Smooth muscle cell (in vitro differentiated cells): ENCODE measurements around the gene BRINP2. TPM values are rescaled to one million over a fixed set of nuclear protein-coding genes. Genes with fewer than 3 reads are reported as not detected.

ENCODE experiments used
- DNase-seq: peaks from one replicate; lab custom pipeline; 2025; ENCODE audit not compliant: unreplicated experiment; lab: John Stamatoyannopoulos, UW
- H2AFZ ChIP-seq: fragments of 200-600 bp; sonication (generic); 2 replicates; pipeline ENCODE4 v1.6.0; 2016; ENCODE audit warnings: antibody characterized with exemption, low read depth, mild to moderate bottlenecking
- H3F3A ChIP-seq: fragments of 200-600 bp; sonication (generic); 2 replicates; pipeline ENCODE4 v1.6.0; 2017; ENCODE audit warnings: antibody characterized with exemption, low read depth
- H3K27ac ChIP-seq: fragments of 200-600 bp; sonication (generic); 2 replicates; pipeline ENCODE4 v1.5.1; 2016; ENCODE audit warnings: low read depth, mild to moderate bottlenecking
- H3K27me3 ChIP-seq: fragments of 200-600 bp; sonication (generic); 2 replicates; pipeline ENCODE4 v1.6.1; 2016; ENCODE audit warnings: low read depth, mild to moderate bottlenecking
- H3K36me3 ChIP-seq: fragments of 200-600 bp; sonication (generic); 2 replicates; pipeline ENCODE4 v1.5.1; 2016; ENCODE audit warnings: low read depth
- H3K4me1 ChIP-seq: fragments of 200-600 bp; sonication (generic); 2 replicates; pipeline ENCODE4 v1.5.1; 2016; ENCODE audit warnings: low read depth
- H3K4me2 ChIP-seq: fragments of 200-600 bp; sonication (generic); 2 replicates; pipeline ENCODE4 v1.6.0; 2016; ENCODE audit warnings: mild to moderate bottlenecking
- H3K4me3 ChIP-seq: fragments of 200-600 bp; sonication (generic); 2 replicates; pipeline ENCODE4 v1.5.1; 2016; ENCODE audit warnings: mild to moderate bottlenecking
- H3K79me2 ChIP-seq: fragments of 200-600 bp; sonication (generic); 2 replicates; pipeline ENCODE4 v1.6.0; 2016; ENCODE audit warnings: low read depth, mild to moderate bottlenecking
- H3K9ac ChIP-seq: fragments of 200-600 bp; sonication (generic); 2 replicates; pipeline ENCODE4 v1.6.0; 2016; ENCODE audit warnings: low read depth
- H3K9me3 ChIP-seq: fragments of 200-600 bp; sonication (generic); replicated peaks from 2 replicates; pipeline ENCODE4 v1.5.1; 2016; ENCODE audit warnings: low read depth
- H4K20me1 ChIP-seq: fragments of 200-600 bp; sonication (generic); 2 replicates; pipeline ENCODE4 v1.6.0; 2016; ENCODE audit warnings: low read depth
- WGBS: methylation state at CpG from one replicate; pipeline ENCODE4 v1.1.7; 2016; ENCODE audit warnings: low lambda C conversion rate; 5-methylcytosine and 5-hydroxymethylcytosine counted together
- polyA plus RNA-seq: library from polyadenylated mRNA; unstranded; fragments of >200 nt; fragmentation: Nextera tagmentation; extraction: Ambion mirVana; gene quantifications from 2 replicates; pipeline ENCODE4 v1.2.1, GENCODE V29; 2016
- total RNA-seq: library from RNA; depleted of rRNA; stranded (reverse); fragments of >200 nt; gene quantifications from 2 replicates; pipeline ENCODE4 v1.2.3, GENCODE V29; 2014
- TF ChIP-seq, protein P1 (sequence below): fragments of 200-600 bp; sonication (generic); IDR thresholded peaks from 2 replicates; pipeline ENCODE4 v1.5.1; 2017; ENCODE audit warnings: borderline replicate concordance, mild to moderate bottlenecking, antibody characterized with exemption; ENCODE audit not compliant: insufficient read depth, poor library complexity, severe bottlenecking

Gene BRINP2
- total and polyA plus RNA-seq, 2 experiments from 2014 or later: not detected

GRCh38 chr1:177209357-177209756 lies 38.6 kb downstream of the BRINP2 start:
- H3K9me3 ChIP-seq: no peaks in the 10 kb centered on the region
- no peaks in the 10 kb centered on the region for H3F3A ChIP-seq
- H2AFZ ChIP-seq: no peak overlapping the region
- H3K4me3 ChIP-seq: no peak overlapping the region
- TF ChIP-seq, protein P1, sequence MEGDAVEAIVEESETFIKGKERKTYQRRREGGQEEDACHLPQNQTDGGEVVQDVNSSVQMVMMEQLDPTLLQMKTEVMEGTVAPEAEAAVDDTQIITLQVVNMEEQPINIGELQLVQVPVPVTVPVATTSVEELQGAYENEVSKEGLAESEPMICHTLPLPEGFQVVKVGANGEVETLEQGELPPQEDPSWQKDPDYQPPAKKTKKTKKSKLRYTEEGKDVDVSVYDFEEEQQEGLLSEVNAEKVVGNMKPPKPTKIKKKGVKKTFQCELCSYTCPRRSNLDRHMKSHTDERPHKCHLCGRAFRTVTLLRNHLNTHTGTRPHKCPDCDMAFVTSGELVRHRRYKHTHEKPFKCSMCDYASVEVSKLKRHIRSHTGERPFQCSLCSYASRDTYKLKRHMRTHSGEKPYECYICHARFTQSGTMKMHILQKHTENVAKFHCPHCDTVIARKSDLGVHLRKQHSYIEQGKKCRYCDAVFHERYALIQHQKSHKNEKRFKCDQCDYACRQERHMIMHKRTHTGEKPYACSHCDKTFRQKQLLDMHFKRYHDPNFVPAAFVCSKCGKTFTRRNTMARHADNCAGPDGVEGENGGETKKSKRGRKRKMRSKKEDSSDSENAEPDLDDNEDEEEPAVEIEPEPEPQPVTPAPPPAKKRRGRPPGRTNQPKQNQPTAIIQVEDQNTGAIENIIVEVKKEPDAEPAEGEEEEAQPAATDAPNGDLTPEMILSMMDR: no peak
- no peaks in the 10 kb centered on the region for H3K27me3 ChIP-seq
- H4K20me1 ChIP-seq: no peaks in the 10 kb centered on the region
- H3K79me2 ChIP-seq: no peaks in the 10 kb centered on the region
- DNase-seq: peak; percentile 12
- WGBS: 38% methylated on average over 3 of the region's 3 CpGs
- no peaks in the 10 kb centered on the region for H3K36me3 ChIP-seq
- H3K4me1 ChIP-seq: no peaks in the 10 kb centered on the region
- H3K27ac ChIP-seq: peak overlapping the region; percentile 11
- no peak overlapping the region for H3K9ac ChIP-seq
- peak overlapping the region; percentile 33 for H3K4me2 ChIP-seq

DNA sequence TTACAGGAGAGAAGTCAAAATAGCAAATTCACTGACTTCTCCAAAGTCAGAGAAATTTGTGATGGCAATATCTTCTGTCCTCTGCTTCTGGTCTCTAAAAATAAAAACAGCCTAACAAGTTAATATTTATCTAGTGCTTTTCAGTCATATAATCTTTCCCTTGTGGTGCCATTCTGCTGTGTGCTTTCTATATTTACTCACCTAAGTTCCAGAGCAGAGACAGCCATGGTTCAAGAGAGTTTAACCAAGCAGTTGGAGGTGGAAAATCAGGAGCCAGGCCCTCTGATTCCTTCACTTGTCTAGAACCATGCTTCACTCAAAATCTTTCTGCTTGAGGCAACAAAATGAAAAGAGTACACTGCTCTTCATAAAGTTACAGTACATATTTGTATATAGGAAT lies 39.3 kb downstream of the BRINP2 start:
- Histone ChIP-seq H3K4me2 (no peak overlapping the region), H3K9me3 (no peaks in the 10 kb centered on the region), H3K79me2 (no peaks in the 10 kb centered on the region), H3K36me3 (no peaks in the 10 kb centered on the region), H2AFZ (no peak overlapping the region), H3F3A (no peaks in the 10 kb centered on the region), H3K4me3 (no peak overlapping the region), H3K27ac (peak overlapping the region; percentile 11), H3K27me3 (no peaks in the 10 kb centered on the region), H3K4me1 (no peaks in the 10 kb centered on the region), H4K20me1 (no peaks in the 10 kb centered on the region), H3K9ac (no peak overlapping the region)
- TF ChIP-seq, protein P1: no peak
- DNase-seq: no peak

GRCh38 chr1:177211231-177211630 lies 40.5 kb downstream of the BRINP2 start:
- Histone ChIP-seq H3K27ac (no peak overlapping the region), H3K27me3 (no peaks in the 10 kb centered on the region), H3F3A (no peaks in the 10 kb centered on the region), H3K4me3 (no peak overlapping the region), H2AFZ (no peak overlapping the region), H3K9me3 (no peaks in the 10 kb centered on the region), H3K4me2 (no peak overlapping the region), H3K4me1 (no peaks in the 10 kb centered on the region), H4K20me1 (no peaks in the 10 kb centered on the region), H3K79me2 (no peaks in the 10 kb centered on the region), H3K36me3 (no peaks in the 10 kb centered on the region), H3K9ac (no peak overlapping the region)
- 84% methylated on average over 4 of the region's 4 CpGs for WGBS
- no peak for DNase-seq
- TF ChIP-seq, protein P1: no peak

- Histone ChIP-seq H3K9ac (no peak overlapping the region), H3K36me3 (no peaks in the 10 kb centered on the region), H3K27ac (no peak overlapping the region), H3F3A (no peaks in the 10 kb centered on the region), H4K20me1 (no peaks in the 10 kb centered on the region), H3K4me1 (no peaks in the 10 kb centered on the region), H3K4me3 (no peak overlapping the region), H3K27me3 (no peaks in the 10 kb centered on the region), H3K9me3 (no peaks in the 10 kb centered on the region), H3K79me2 (no peaks in the 10 kb centered on the region), H2AFZ (no peak overlapping the region), H3K4me2 (no peak overlapping the region)
- TF ChIP-seq, protein P1: no peak
- WGBS: 67% methylated on average over 3 of the region's 3 CpGs
- DNase-seq: no peak
Measured at GRCh38 chr1:177216587-177217202, 45.9 kb downstream of the BRINP2 start.
